Hepatocyte (in vitro differentiated cells): Measurements from ENCODE around the gene DUSP6. TPM values are rescaled to one million over a fixed set of nuclear protein-coding genes. Genes with fewer than 3 reads are reported as not detected.

Experiments used
- DNase-seq: peaks from one replicate; pipeline ENCODE4 v3.0.0-alpha.2; 2016; ENCODE audit warnings: low spot score
- H2AFZ ChIP-seq: fragments of 200-600 bp; sonication (generic); 2 replicates; pipeline ENCODE4 v1.6.0; 2016; ENCODE audit warnings: antibody characterized with exemption, mild to moderate bottlenecking
- H3K27ac ChIP-seq: fragments of 200-600 bp; sonication (generic); 2 replicates; pipeline ENCODE4 v1.5.1; 2016; ENCODE audit warnings: mild to moderate bottlenecking
- H3K27me3 ChIP-seq: fragments of 200-600 bp; sonication (generic); 2 replicates; pipeline ENCODE4 v1.6.1; 2016
- H3K36me3 ChIP-seq: fragments of 200-600 bp; sonication (generic); replicated peaks from 2 replicates; pipeline ENCODE4 v1.5.1; 2016; ENCODE audit warnings: low read depth; ENCODE audit not compliant: insufficient read depth
- H3K4me1 ChIP-seq: fragments of 200-600 bp; sonication (generic); 2 replicates; pipeline ENCODE4 v1.5.1; 2016; ENCODE audit warnings: mild to moderate bottlenecking, moderate library complexity; ENCODE audit not compliant: insufficient read depth
- H3K4me2 ChIP-seq: fragments of 200-600 bp; sonication (generic); 2 replicates; pipeline ENCODE4 v1.6.0; 2016
- H3K4me3 ChIP-seq: fragments of 200-600 bp; sonication (generic); 2 replicates; pipeline ENCODE4 v1.5.1; 2016; ENCODE audit warnings: mild to moderate bottlenecking
- H3K79me2 ChIP-seq: fragments of 200-600 bp; sonication (generic); 2 replicates; pipeline ENCODE4 v1.6.0; 2017; ENCODE audit warnings: mild to moderate bottlenecking
- H3K9me2 ChIP-seq: fragments of 200-600 bp; sonication (generic); replicated peaks from 2 replicates; pipeline ENCODE4 v1.6.0; 2017; ENCODE audit warnings: mild to moderate bottlenecking; ENCODE audit not compliant: insufficient read depth
- H3K9me3 ChIP-seq: fragments of 200-600 bp; sonication (generic); 2 replicates; pipeline ENCODE4 v1.5.1; 2016; ENCODE audit warnings: low read depth, mild to moderate bottlenecking
- H4K20me1 ChIP-seq: fragments of 200-600 bp; sonication (generic); 2 replicates; pipeline ENCODE4 v1.6.0; 2016; ENCODE audit warnings: mild to moderate bottlenecking; ENCODE audit not compliant: insufficient read depth, poor library complexity, severe bottlenecking
- CTCF ChIP-seq: fragments of 200-600 bp; sonication (generic); IDR thresholded peaks from 2 replicates; pipeline ENCODE4 v1.5.1; 2016; ENCODE audit warnings: antibody characterized with exemption, mild to moderate bottlenecking; ENCODE audit not compliant: poor library complexity
- EZH2 ChIP-seq: fragments of 200-600 bp; sonication (generic); IDR thresholded peaks from 2 replicates; pipeline ENCODE4 v1.6.1; 2016; ENCODE audit warnings: antibody characterized with exemption, mild to moderate bottlenecking, borderline replicate concordance
- EZH2phosphoT487 ChIP-seq: fragments of 200-600 bp; sonication (generic); IDR thresholded peaks from one replicate; pipeline ENCODE4 v1.6.1; 2018; ENCODE audit warnings: antibody characterized with exemption, mild to moderate bottlenecking, low read depth, moderate library complexity; ENCODE audit not compliant: unreplicated experiment, severe bottlenecking
- WGBS: methylation state at CpG from one replicate; pipeline ENCODE4 v1.1.6; 2016; ENCODE audit warnings: low lambda C conversion rate; ENCODE audit errors: missing lambda C conversion rate; 5-methylcytosine and 5-hydroxymethylcytosine counted together
- polyA plus RNA-seq: library from polyadenylated mRNA; unstranded; fragments of >200 nt; fragmentation: Nextera tagmentation; extraction: Ambion mirVana; gene quantifications from 2 replicates; pipeline ENCODE4 v1.2.1, GENCODE V29; 2016
- total RNA-seq: library from RNA; depleted of rRNA; stranded (reverse); fragments of >200 nt; gene quantifications from 2 replicates; pipeline ENCODE4 v1.2.3, GENCODE V29; 2014

Gene DUSP6
- total and polyA plus RNA-seq, 2 experiments from 2014 or later: 51.8 to 52.5 TPM

- peaks cover 3% of the 10 kb centered on the region for H3K4me1 ChIP-seq
- WGBS: 86% methylated on average over 2 of the region's 2 CpGs
- H3K4me2 ChIP-seq: no peak overlapping the region
- H2AFZ ChIP-seq: no peak overlapping the region
- no peaks in the 10 kb centered on the region for H3K9me3 ChIP-seq
- no peak for DNase-seq
- no peaks in the 10 kb centered on the region for H3K9me2 ChIP-seq
- H3K27me3 ChIP-seq: no peaks in the 10 kb centered on the region
- H3K27ac ChIP-seq: no peak overlapping the region
- peaks cover 10% of the 10 kb centered on the region for H3K79me2 ChIP-seq
- H4K20me1 ChIP-seq: no peaks in the 10 kb centered on the region
- TF ChIP-seq CTCF (no peak), EZH2 (no peak), EZH2phosphoT487 (no peak)
- H3K4me3 ChIP-seq: no peak overlapping the region
- H3K36me3 ChIP-seq: no peaks in the 10 kb centered on the region
These were observed 12.3 kb upstream of the DUSP6 start for GRCh38 chr12:89364631-89365030.

GRCh38 chr12:89364058-89364457 lies 11.8 kb upstream of the DUSP6 start:
- no peak overlapping the region for H2AFZ ChIP-seq
- TF ChIP-seq EZH2: no peak
- TF ChIP-seq CTCF: no peak
- TF ChIP-seq EZH2phosphoT487: no peak
- no peak overlapping the region for H3K4me2 ChIP-seq
- H3K4me3 ChIP-seq: no peak overlapping the region
- no peaks in the 10 kb centered on the region for H4K20me1 ChIP-seq
- WGBS: 97% methylated on average over 2 of the region's 2 CpGs
- no peaks in the 10 kb centered on the region for H3K27me3 ChIP-seq
- DNase-seq: no peak
- H3K27ac ChIP-seq: no peak overlapping the region
- H3K9me3 ChIP-seq: no peaks in the 10 kb centered on the region
- peaks cover 10% of the 10 kb centered on the region for H3K79me2 ChIP-seq
- no peaks in the 10 kb centered on the region for H3K9me2 ChIP-seq
- no peaks in the 10 kb centered on the region for H3K36me3 ChIP-seq
- peaks cover 2% of the 10 kb centered on the region for H3K4me1 ChIP-seq

GRCh38 chr12:89363582-89363981 lies 11.3 kb upstream of the DUSP6 start:
- H3K27me3 ChIP-seq: no peaks in the 10 kb centered on the region
- H3K36me3 ChIP-seq: no peaks in the 10 kb centered on the region
- no peak for DNase-seq
- peaks cover 2% of the 10 kb centered on the region for H3K4me1 ChIP-seq
- no peaks in the 10 kb centered on the region for H3K9me3 ChIP-seq
- H4K20me1 ChIP-seq: no peaks in the 10 kb centered on the region
- no peak overlapping the region for H3K4me3 ChIP-seq
- H3K27ac ChIP-seq: no peak overlapping the region
- no peak overlapping the region for H3K4me2 ChIP-seq
- no peaks in the 10 kb centered on the region for H3K9me2 ChIP-seq
- H3K79me2 ChIP-seq: peaks cover 15% of the 10 kb centered on the region
- H2AFZ ChIP-seq: no peak overlapping the region
- TF ChIP-seq EZH2: no peak
- no peak for TF ChIP-seq CTCF
- TF ChIP-seq EZH2phosphoT487: no peak

GRCh38 chr12:89363084-89363483 lies 10.8 kb upstream of the DUSP6 start:
- no peaks in the 10 kb centered on the region for H3K36me3 ChIP-seq
- H3K4me2 ChIP-seq: no peak overlapping the region
- H3K9me2 ChIP-seq: no peaks in the 10 kb centered on the region
- peak overlapping the region; percentile 61 for H3K27ac ChIP-seq
- H3K4me3 ChIP-seq: no peak overlapping the region
- no peak for DNase-seq
- no peaks in the 10 kb centered on the region for H4K20me1 ChIP-seq
- 52% methylated on average over 4 of the region's 4 CpGs for WGBS
- H3K4me1 ChIP-seq: peaks cover 1% of the 10 kb centered on the region
- H3K9me3 ChIP-seq: no peaks in the 10 kb centered on the region
- TF ChIP-seq EZH2phosphoT487 (no peak), EZH2 (no peak), CTCF (no peak)
- no peaks in the 10 kb centered on the region for H3K27me3 ChIP-seq
- H3K79me2 ChIP-seq: peaks cover 18% of the 10 kb centered on the region
- H2AFZ ChIP-seq: no peak overlapping the region
